ENCODE results near the gene MLNR.

GRCh38 chr13:49216334-49216733 lies 3.8 kb upstream of the MLNR start:
- no peak for TF ChIP-seq CTCF (IDR thresholded peaks at IDR 0.05; ENCODE audit: poor library complexity, severe bottlenecking)
- TF ChIP-seq EZH2 (IDR thresholded peaks at IDR 0.05; ENCODE audit: borderline replicate concordance, insufficient read depth, low read length, poor library complexity, severe bottlenecking) = no peak

All from neural cell (in vitro differentiated cells).